Measurements from ENCODE around the gene TDRD15.
"Not testable (repeated sequence)": the region's sequence is repeated elsewhere in the genome, so short reads cannot be mapped to it uniquely, and the experiment has no call there.

The TDRD15 gene

GRCh38 chr2:21142149-21142548, 18.4 kb downstream of the TDRD15 start:
- TF ChIP-seq GABPA (IDR thresholded peaks at IDR 0.05; ENCODE audit: low read depth): no peak
- TF ChIP-seq CTCF (IDR thresholded peaks at IDR 0.05; ENCODE audit: insufficient read depth, low read length): no peak
- TF ChIP-seq POLR2AphosphoS5 (IDR thresholded peaks at IDR 0.05; ENCODE audit: low read depth): no peak
- no peak for TF ChIP-seq SPI1 (IDR thresholded peaks at IDR 0.05; ENCODE audit: borderline replicate concordance, low read depth)
- TF ChIP-seq, protein P1, sequence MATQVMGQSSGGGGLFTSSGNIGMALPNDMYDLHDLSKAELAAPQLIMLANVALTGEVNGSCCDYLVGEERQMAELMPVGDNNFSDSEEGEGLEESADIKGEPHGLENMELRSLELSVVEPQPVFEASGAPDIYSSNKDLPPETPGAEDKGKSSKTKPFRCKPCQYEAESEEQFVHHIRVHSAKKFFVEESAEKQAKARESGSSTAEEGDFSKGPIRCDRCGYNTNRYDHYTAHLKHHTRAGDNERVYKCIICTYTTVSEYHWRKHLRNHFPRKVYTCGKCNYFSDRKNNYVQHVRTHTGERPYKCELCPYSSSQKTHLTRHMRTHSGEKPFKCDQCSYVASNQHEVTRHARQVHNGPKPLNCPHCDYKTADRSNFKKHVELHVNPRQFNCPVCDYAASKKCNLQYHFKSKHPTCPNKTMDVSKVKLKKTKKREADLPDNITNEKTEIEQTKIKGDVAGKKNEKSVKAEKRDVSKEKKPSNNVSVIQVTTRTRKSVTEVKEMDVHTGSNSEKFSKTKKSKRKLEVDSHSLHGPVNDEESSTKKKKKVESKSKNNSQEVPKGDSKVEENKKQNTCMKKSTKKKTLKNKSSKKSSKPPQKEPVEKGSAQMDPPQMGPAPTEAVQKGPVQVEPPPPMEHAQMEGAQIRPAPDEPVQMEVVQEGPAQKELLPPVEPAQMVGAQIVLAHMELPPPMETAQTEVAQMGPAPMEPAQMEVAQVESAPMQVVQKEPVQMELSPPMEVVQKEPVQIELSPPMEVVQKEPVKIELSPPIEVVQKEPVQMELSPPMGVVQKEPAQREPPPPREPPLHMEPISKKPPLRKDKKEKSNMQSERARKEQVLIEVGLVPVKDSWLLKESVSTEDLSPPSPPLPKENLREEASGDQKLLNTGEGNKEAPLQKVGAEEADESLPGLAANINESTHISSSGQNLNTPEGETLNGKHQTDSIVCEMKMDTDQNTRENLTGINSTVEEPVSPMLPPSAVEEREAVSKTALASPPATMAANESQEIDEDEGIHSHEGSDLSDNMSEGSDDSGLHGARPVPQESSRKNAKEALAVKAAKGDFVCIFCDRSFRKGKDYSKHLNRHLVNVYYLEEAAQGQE (IDR thresholded peaks at IDR 0.05; ENCODE audit: insufficient replicate concordance, low read depth): no peak
- no peak for DNase-seq (ENCODE audit: low read depth in 1 of 2, low spot score in 1 of 2)
- Histone ChIP-seq H3K27ac (replicated peaks) (no peak overlapping the region), H3K27me3 (ENCODE audit: insufficient read depth, poor library complexity, severe bottlenecking) (no peaks in the 10 kb centered on the region), H3K4me3 (replicated peaks; ENCODE audit: insufficient read depth, low read length) (no peak overlapping the region)

GRCh38 chr2:21146638-21147037, 22.9 kb downstream of the TDRD15 start:
- Histone ChIP-seq H3K4me3 (replicated peaks; ENCODE audit: insufficient read depth, low read length) (no peak overlapping the region), H3K27me3 (ENCODE audit: insufficient read depth, poor library complexity, severe bottlenecking) (no peaks in the 10 kb centered on the region), H3K27ac (replicated peaks) (no peak overlapping the region)
- DNase-seq (ENCODE audit: low read depth in 1 of 2, low spot score in 1 of 2): no peak
- TF ChIP-seq POLR2AphosphoS5 (IDR thresholded peaks at IDR 0.05; ENCODE audit: low read depth) (no peak), SPI1 (IDR thresholded peaks at IDR 0.05; ENCODE audit: borderline replicate concordance, low read depth) (no peak), GABPA (IDR thresholded peaks at IDR 0.05; ENCODE audit: low read depth) (no peak)
- TF ChIP-seq, protein P1 (IDR thresholded peaks at IDR 0.05; ENCODE audit: insufficient replicate concordance, low read depth): no peak

GRCh38 chr2:21148718-21149117, 24.9 kb downstream of the TDRD15 start:
- no peak for TF ChIP-seq SPI1 (IDR thresholded peaks at IDR 0.05; ENCODE audit: borderline replicate concordance, low read depth)
- no peak for TF ChIP-seq GABPA (IDR thresholded peaks at IDR 0.05; ENCODE audit: low read depth)
- TF ChIP-seq, protein P1 (IDR thresholded peaks at IDR 0.05; ENCODE audit: insufficient replicate concordance, low read depth): no peak
- no peak for TF ChIP-seq CTCF (IDR thresholded peaks at IDR 0.05; ENCODE audit: insufficient read depth, low read length)
- no peak for TF ChIP-seq POLR2AphosphoS5 (IDR thresholded peaks at IDR 0.05; ENCODE audit: low read depth)
- no peak overlapping the region for H3K27ac ChIP-seq (replicated peaks)
- DNase-seq (ENCODE audit: low read depth in 1 of 2, low spot score in 1 of 2): no peak
- H3K4me3 ChIP-seq (replicated peaks; ENCODE audit: insufficient read depth, low read length): no peak overlapping the region
- H3K27me3 ChIP-seq (ENCODE audit: insufficient read depth, poor library complexity, severe bottlenecking): no peaks in the 10 kb centered on the region

GRCh38 chr2:21151234-21151633, 27.5 kb downstream of the TDRD15 start:
- not testable (repeated sequence) for H3K4me3 ChIP-seq (replicated peaks; ENCODE audit: insufficient read depth, low read length); DNase-seq (ENCODE audit: low read depth in 1 of 2, low spot score in 1 of 2); H3K27me3 ChIP-seq (ENCODE audit: insufficient read depth, poor library complexity, severe bottlenecking); H3K27ac ChIP-seq (replicated peaks)

All from HL-60 (cell line).